ENCODE results near the gene DCTN2. TPM values are rescaled to one million over a fixed set of nuclear protein-coding genes. Genes with fewer than 3 reads are reported as not detected.

The DCTN2 gene
- polyA plus RNA-seq, 1 donor from 2014 or later = 369 TPM

DNA sequence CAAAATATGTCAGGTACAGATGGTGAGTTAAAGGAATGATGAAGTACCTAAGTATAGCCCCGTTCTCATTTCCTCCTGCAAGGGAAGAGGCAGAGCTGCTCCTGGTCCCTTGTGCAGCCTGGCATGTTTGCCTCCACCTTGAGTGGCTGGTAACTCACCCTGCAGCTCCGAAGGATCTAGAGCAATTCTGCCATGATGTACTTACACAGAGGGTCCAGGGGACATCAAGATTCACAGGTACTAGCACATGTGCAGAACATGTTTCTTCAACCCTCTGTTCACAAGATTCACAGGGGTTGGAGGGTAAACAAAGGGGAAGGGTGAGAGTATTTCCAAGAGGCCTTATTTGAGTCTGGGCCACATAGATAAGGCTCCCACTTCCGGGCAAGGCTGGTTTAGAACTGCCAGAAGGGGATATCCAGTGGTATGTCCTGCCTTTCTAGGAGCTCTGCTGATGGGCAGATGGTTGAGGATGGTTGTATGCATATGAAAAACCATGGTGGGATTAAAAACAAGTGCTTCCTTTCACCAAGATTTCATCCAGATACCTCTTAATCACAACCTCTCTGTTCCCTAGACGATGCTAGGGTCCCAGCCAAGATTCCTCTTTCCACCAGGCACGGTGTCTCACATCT is 7.7 kb downstream of the DCTN2 start:
- H3K79me2 ChIP-seq (replicated peaks; ENCODE audit: insufficient read depth, low read length) = peaks cover 4% of the 10 kb centered on the region
- no peaks in the 10 kb centered on the region for H4K20me1 ChIP-seq (ENCODE audit: insufficient read depth)
- H3F3A ChIP-seq (ENCODE audit: insufficient read depth, low read length, poor library complexity, severe bottlenecking) = no peaks in the 10 kb centered on the region
- H3K4me2 ChIP-seq (ENCODE audit: low read length) = no peak overlapping the region
- no peaks in the 10 kb centered on the region for H3K9me3 ChIP-seq (ENCODE audit: low read length)
- TF ChIP-seq EP300 (conservative IDR thresholded peaks at IDR 0.05; ENCODE audit: poor library complexity, severe bottlenecking) = no peak
- no peak for TF ChIP-seq MXI1 (conservative IDR thresholded peaks at IDR 0.05; ENCODE audit: poor library complexity, severe bottlenecking)
- H2AFZ ChIP-seq (ENCODE audit: low read depth, low read length) = no peak overlapping the region
- no peaks in the 10 kb centered on the region for H3K36me3 ChIP-seq (ENCODE audit: insufficient read depth, low read length)
- H3K9me2 ChIP-seq (ENCODE audit: insufficient read depth, low read length) = no peaks in the 10 kb centered on the region
- H3K9ac ChIP-seq (ENCODE audit: low read length) = no peak overlapping the region
- H3K27me3 ChIP-seq (ENCODE audit: insufficient read depth, low read depth, low read length) = no peaks in the 10 kb centered on the region
- H3K27ac ChIP-seq (ENCODE audit: low read length) = no peak overlapping the region
- no peak overlapping the region for H3K4me3 ChIP-seq (ENCODE audit: low read length)

DNA sequence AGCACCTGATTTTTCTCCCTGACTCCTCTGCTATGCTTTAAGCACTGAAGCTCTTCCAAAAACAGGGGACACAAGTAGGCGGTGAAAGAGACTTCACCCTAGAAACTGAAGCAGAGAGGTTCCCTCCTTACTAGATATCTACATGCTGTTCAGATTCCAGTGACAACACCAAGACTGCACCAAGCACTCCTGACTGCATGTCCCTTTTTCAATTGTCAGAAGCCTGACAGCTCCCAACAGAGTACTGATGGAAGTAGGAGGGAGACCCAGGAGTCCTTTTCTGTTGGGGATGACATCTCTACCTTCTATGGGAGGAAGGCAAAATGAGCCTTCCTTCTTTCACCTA is 10.4 kb downstream of the DCTN2 start:
- H4K20me1 ChIP-seq (ENCODE audit: insufficient read depth) = no peaks in the 10 kb centered on the region
- no peaks in the 10 kb centered on the region for H3K9me3 ChIP-seq (ENCODE audit: low read length)
- H3K4me3 ChIP-seq (ENCODE audit: low read length) = no peak overlapping the region
- H3K4me2 ChIP-seq (ENCODE audit: low read length) = no peak overlapping the region
- H3K9ac ChIP-seq (ENCODE audit: low read length) = no peak overlapping the region
- H3K79me2 ChIP-seq (replicated peaks; ENCODE audit: insufficient read depth, low read length) = peaks cover 4% of the 10 kb centered on the region
- H3K27me3 ChIP-seq (ENCODE audit: insufficient read depth, low read depth, low read length) = no peaks in the 10 kb centered on the region
- no peak for TF ChIP-seq SMC3 (conservative IDR thresholded peaks at IDR 0.05; ENCODE audit: poor library complexity)
- no peak for TF ChIP-seq RAD21 (conservative IDR thresholded peaks at IDR 0.05)
- H2AFZ ChIP-seq (ENCODE audit: low read depth, low read length) = no peak overlapping the region
- no peaks in the 10 kb centered on the region for H3K9me2 ChIP-seq (ENCODE audit: insufficient read depth, low read length)
- H3F3A ChIP-seq (ENCODE audit: insufficient read depth, low read length, poor library complexity, severe bottlenecking) = no peaks in the 10 kb centered on the region
- no peaks in the 10 kb centered on the region for H3K36me3 ChIP-seq (ENCODE audit: insufficient read depth, low read length)
- no peak overlapping the region for H3K27ac ChIP-seq (ENCODE audit: low read length)

DNA sequence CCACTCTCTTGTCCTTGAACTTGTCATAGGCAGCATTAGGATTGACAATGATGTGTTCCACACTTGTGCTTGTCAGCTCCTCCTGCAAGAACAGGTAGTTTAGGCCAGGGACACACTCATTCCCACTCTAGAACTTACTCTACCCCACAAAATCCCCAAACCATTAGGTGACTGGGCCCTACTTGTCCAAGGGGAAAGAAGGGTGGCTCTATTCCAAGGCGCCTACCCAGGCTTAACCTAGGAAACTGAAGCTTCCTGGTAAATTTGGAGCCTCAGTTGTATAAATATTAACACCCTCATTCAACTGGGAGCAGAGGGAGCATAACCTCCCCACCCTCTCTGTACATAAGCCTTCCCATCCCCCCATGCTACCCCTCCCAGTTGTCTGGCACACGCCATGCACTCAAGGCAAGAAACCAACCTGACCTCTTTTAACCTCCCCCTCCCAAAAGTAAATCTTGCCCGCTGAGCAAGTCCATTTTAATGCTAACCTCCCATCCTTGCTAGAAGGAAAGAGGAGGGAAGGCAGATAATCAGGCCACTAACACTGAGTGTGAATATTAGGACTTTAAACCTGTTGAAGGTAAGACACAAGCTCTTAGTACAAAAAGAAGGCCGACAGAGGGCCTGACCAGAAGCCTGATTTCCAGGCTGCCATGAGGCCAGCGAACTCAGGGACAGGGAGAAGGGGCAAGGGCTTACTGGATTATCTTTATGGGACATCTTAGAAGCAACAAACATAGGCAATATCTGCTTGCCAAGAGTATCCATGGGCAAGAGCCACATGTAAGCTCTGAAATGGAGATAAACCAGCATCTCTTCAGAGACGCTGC is 11.0 kb downstream of the DCTN2 start:
- Histone ChIP-seq H4K20me1 (ENCODE audit: insufficient read depth) (no peaks in the 10 kb centered on the region), H3K79me2 (replicated peaks; ENCODE audit: insufficient read depth, low read length) (peaks cover 1% of the 10 kb centered on the region), H3F3A (ENCODE audit: insufficient read depth, low read length, poor library complexity, severe bottlenecking) (no peaks in the 10 kb centered on the region), H3K9ac (ENCODE audit: low read length) (no peak overlapping the region), H3K9me3 (ENCODE audit: low read length) (no peaks in the 10 kb centered on the region), H3K9me2 (ENCODE audit: insufficient read depth, low read length) (no peaks in the 10 kb centered on the region), H2AFZ (ENCODE audit: low read depth, low read length) (no peak overlapping the region), H3K27ac (ENCODE audit: low read length) (no peak overlapping the region), H3K4me2 (ENCODE audit: low read length) (no peak overlapping the region), H3K27me3 (ENCODE audit: insufficient read depth, low read depth, low read length) (no peaks in the 10 kb centered on the region), H3K36me3 (ENCODE audit: insufficient read depth, low read length) (no peaks in the 10 kb centered on the region), H3K4me3 (ENCODE audit: low read length) (no peak overlapping the region)
- no peak for TF ChIP-seq RAD21 (conservative IDR thresholded peaks at IDR 0.05)
- no peak for TF ChIP-seq EZH2 (IDR thresholded peaks at IDR 0.05; ENCODE audit: borderline replicate concordance, insufficient read depth, low read length, poor library complexity, severe bottlenecking)
- TF ChIP-seq EP300 (conservative IDR thresholded peaks at IDR 0.05; ENCODE audit: poor library complexity, severe bottlenecking) = no peak
- TF ChIP-seq, protein P1, sequence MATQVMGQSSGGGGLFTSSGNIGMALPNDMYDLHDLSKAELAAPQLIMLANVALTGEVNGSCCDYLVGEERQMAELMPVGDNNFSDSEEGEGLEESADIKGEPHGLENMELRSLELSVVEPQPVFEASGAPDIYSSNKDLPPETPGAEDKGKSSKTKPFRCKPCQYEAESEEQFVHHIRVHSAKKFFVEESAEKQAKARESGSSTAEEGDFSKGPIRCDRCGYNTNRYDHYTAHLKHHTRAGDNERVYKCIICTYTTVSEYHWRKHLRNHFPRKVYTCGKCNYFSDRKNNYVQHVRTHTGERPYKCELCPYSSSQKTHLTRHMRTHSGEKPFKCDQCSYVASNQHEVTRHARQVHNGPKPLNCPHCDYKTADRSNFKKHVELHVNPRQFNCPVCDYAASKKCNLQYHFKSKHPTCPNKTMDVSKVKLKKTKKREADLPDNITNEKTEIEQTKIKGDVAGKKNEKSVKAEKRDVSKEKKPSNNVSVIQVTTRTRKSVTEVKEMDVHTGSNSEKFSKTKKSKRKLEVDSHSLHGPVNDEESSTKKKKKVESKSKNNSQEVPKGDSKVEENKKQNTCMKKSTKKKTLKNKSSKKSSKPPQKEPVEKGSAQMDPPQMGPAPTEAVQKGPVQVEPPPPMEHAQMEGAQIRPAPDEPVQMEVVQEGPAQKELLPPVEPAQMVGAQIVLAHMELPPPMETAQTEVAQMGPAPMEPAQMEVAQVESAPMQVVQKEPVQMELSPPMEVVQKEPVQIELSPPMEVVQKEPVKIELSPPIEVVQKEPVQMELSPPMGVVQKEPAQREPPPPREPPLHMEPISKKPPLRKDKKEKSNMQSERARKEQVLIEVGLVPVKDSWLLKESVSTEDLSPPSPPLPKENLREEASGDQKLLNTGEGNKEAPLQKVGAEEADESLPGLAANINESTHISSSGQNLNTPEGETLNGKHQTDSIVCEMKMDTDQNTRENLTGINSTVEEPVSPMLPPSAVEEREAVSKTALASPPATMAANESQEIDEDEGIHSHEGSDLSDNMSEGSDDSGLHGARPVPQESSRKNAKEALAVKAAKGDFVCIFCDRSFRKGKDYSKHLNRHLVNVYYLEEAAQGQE (IDR thresholded peaks at IDR 0.05; ENCODE audit: borderline replicate concordance) = no peak
- no peak for TF ChIP-seq POLR2AphosphoS5 (IDR thresholded peaks at IDR 0.05)
- no peak for TF ChIP-seq MXI1 (conservative IDR thresholded peaks at IDR 0.05; ENCODE audit: poor library complexity, severe bottlenecking)
- TF ChIP-seq SMC3 (conservative IDR thresholded peaks at IDR 0.05; ENCODE audit: poor library complexity) = no peak
- no peak for TF ChIP-seq TAF1 (IDR thresholded peaks at IDR 0.05; ENCODE audit: low read depth)
- TF ChIP-seq, protein P2, sequence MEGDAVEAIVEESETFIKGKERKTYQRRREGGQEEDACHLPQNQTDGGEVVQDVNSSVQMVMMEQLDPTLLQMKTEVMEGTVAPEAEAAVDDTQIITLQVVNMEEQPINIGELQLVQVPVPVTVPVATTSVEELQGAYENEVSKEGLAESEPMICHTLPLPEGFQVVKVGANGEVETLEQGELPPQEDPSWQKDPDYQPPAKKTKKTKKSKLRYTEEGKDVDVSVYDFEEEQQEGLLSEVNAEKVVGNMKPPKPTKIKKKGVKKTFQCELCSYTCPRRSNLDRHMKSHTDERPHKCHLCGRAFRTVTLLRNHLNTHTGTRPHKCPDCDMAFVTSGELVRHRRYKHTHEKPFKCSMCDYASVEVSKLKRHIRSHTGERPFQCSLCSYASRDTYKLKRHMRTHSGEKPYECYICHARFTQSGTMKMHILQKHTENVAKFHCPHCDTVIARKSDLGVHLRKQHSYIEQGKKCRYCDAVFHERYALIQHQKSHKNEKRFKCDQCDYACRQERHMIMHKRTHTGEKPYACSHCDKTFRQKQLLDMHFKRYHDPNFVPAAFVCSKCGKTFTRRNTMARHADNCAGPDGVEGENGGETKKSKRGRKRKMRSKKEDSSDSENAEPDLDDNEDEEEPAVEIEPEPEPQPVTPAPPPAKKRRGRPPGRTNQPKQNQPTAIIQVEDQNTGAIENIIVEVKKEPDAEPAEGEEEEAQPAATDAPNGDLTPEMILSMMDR (IDR thresholded peaks at IDR 0.05; ENCODE audit: poor library complexity, severe bottlenecking) = no peak

All from neural cell (in vitro differentiated cells).